ENCODE measurements around the gene KIF26B.

GRCh38 chr1:245704341-245704740 is 549.6 kb downstream of the KIF26B start:
- TF ChIP-seq EZH2 (IDR thresholded peaks at IDR 0.05; ENCODE audit: borderline replicate concordance, low read length) (no peak), CTCF (IDR thresholded peaks at IDR 0.05; ENCODE audit: low read length) (no peak)
